GM21529 (cell line): Measurements from ENCODE around the gene RFC1.
"Not testable (repeated sequence)": the region's sequence is repeated elsewhere in the genome, so short reads cannot be mapped to it uniquely, and the experiment has no call there.

Experiments used
- ATAC-seq: cut with Tn5 transposase; IDR thresholded peaks from one replicate; pipeline ENCODE4 v1.9.1; 2021; ENCODE audit not compliant: unreplicated experiment

RFC1 gene, protein sequence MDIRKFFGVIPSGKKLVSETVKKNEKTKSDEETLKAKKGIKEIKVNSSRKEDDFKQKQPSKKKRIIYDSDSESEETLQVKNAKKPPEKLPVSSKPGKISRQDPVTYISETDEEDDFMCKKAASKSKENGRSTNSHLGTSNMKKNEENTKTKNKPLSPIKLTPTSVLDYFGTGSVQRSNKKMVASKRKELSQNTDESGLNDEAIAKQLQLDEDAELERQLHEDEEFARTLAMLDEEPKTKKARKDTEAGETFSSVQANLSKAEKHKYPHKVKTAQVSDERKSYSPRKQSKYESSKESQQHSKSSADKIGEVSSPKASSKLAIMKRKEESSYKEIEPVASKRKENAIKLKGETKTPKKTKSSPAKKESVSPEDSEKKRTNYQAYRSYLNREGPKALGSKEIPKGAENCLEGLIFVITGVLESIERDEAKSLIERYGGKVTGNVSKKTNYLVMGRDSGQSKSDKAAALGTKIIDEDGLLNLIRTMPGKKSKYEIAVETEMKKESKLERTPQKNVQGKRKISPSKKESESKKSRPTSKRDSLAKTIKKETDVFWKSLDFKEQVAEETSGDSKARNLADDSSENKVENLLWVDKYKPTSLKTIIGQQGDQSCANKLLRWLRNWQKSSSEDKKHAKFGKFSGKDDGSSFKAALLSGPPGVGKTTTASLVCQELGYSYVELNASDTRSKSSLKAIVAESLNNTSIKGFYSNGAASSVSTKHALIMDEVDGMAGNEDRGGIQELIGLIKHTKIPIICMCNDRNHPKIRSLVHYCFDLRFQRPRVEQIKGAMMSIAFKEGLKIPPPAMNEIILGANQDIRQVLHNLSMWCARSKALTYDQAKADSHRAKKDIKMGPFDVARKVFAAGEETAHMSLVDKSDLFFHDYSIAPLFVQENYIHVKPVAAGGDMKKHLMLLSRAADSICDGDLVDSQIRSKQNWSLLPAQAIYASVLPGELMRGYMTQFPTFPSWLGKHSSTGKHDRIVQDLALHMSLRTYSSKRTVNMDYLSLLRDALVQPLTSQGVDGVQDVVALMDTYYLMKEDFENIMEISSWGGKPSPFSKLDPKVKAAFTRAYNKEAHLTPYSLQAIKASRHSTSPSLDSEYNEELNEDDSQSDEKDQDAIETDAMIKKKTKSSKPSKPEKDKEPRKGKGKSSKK

GRCh38 chr4:39365830-39366771 lies at the start of gene RFC1:
RFC1 (minus strand) TSS chr4:39366362; CDS start chr4:39366241, 121 bp downstream.
- ATAC-seq: peak; percentile 65

- no peak for ATAC-seq
These were observed 49.6 kb upstream of the RFC1 start for GRCh38 chr4:39415678-39416283.

GRCh38 chr4:39411561-39411960 lies 45.4 kb upstream of the RFC1 start:
- not testable (repeated sequence) for ATAC-seq

DNA sequence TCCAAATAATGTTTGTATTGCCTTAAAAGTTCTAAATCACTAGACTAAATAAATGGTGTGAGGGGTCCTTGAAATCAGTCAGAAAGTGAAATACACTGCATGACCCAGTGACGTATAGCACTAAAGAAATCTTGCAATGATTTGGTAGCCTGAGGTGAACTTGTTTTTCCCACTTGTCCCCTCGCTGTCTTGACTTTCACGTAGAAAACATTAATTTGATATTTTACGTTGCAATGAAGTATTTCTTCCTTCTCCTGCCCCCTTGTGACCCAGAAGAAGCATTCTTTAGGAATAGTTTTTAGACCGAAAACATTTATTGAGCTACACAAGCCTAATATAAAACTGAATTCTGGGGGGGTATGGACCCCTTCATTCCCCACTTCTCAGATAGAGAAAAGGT lies 44.3 kb upstream of the RFC1 start:
- ATAC-seq: no peak

DNA sequence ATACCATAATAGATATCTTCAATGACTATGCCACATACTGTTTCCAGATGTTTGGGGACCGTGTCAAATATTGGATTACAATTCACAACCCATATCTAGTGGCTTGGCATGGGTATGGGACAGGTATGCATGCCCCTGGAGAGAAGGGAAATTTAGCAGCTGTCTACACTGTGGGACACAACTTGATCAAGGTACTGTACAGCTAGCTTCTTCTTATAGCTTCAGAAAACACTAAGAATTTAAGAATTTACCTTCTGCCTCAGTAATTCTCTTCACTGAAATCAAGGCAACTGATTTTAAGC lies 41.4 kb upstream of the RFC1 start:
- no peak for ATAC-seq

GRCh38 chr4:39406763-39407583 lies 40.8 kb upstream of the RFC1 start, which contains the start of gene KLB:
KLB (plus strand) TSS chr4:39406930; CDS start chr4:39406950, 20 bp downstream.
- ATAC-seq: no peak

GRCh38 chr4:39401640-39402039 lies 35.5 kb upstream of the RFC1 start:
- not testable (repeated sequence) for ATAC-seq

DNA sequence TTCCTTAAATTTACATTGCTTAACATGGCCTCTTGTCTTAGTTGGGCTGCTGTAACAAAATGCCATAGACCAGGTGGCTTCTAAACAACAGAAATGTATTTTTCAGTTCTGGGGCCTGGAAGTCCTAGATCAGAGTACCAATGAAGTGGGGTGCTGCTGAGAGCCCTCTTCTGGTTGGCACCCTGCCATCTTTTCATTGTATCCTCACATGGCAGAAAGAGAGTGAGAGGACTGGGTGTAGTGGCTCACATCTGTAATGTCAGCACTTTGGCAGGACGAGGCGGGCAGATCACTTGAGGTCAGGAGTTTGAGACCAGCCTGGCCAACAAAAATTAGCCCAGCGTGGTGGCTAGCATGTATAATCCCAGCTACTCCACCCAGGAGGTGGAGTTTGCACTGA lies 28.5 kb upstream of the RFC1 start:
- no peak for ATAC-seq

- ATAC-seq: no peak
These were observed 24.4 kb upstream of the RFC1 start for GRCh38 chr4:39390603-39391002.

- no peak for ATAC-seq
These were observed 18.4 kb upstream of the RFC1 start for GRCh38 chr4:39384563-39384962.

DNA sequence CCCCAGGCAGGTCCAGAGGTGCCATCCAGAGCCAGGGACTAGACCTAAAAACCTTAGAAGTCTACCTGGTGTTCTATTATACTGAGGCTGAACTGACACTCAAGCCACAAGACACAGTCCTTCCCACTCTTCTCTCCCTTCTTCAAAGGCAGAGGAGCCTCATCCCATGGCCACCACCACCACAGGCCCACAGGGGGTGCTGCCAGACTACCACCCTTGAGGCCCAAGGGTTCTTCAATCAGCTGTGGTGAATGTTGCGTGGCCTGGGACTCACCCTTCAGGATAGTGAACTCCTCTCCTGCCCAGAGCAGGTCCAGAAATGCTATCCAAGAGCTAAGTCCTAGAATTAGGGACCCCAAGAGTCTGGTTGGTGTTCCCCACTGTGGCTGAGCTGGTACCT lies 17.5 kb upstream of the RFC1 start:
- ATAC-seq: no peak

GRCh38 chr4:39375478-39375877 lies 9.3 kb upstream of the RFC1 start:
- no peak for ATAC-seq

DNA sequence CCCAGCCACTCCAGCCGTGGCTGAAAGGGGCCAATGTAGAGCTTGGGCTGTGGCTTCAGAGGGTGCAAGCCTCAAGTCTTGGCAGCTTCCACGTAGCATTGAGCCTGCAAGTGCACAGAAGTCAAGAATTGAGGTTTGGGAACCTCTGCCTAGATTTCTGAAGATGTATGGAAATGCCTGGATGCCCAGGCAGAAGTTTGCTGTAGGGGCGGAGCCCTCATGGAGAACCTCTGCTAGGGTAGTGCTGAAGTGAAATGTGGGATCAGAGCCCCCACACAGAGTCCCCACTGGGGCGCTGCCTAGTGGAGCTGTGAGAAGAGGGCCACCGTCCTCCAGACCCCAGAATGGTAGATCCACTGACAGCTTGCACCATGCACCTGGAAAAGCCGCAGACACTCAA lies 5.0 kb upstream of the RFC1 start:
- ATAC-seq: not testable (repeated sequence)

DNA sequence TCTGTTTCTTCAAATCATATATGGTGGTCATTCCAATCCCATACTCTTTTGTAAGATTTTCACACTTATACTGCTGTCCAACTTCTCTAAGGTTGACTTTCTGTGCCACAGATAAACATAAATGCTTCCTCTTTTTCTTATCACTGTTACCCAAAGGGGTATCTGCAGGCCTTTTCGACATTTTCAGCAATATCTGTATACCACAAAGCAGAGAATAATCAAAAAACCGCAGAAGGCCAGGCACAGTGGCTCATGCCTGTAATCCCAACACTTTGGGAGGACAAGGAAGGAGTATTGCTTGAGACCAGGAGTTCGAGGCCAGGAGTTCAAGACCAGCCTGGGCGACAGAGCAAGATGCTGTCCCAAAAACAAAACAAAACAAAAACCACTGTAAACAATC lies 3.1 kb upstream of the RFC1 start:
- ATAC-seq: no peak

DNA sequence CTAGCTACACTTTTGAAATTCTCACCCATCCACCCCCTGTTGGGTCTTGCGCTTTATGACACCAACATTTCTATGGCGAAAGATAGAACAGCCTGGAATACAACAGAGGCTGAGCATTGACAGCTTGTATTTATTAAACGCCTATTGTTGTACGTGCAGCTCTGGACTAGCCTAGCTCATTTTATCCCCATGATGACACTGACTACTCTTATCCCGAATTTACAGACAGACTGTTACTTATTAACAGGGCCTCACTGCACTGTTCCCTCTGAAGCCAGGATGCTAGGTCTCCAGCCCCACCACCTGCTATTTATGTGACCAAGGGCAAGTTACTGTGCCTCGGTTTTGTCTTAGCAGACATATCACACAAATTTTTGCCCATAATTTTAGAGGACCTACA lies 1.0 kb upstream of the RFC1 start:
- ATAC-seq: no peak

GRCh38 chr4:39365360-39365759 lies 802 bp downstream of the RFC1 start:
- ATAC-seq: peak; percentile 8

DNA sequence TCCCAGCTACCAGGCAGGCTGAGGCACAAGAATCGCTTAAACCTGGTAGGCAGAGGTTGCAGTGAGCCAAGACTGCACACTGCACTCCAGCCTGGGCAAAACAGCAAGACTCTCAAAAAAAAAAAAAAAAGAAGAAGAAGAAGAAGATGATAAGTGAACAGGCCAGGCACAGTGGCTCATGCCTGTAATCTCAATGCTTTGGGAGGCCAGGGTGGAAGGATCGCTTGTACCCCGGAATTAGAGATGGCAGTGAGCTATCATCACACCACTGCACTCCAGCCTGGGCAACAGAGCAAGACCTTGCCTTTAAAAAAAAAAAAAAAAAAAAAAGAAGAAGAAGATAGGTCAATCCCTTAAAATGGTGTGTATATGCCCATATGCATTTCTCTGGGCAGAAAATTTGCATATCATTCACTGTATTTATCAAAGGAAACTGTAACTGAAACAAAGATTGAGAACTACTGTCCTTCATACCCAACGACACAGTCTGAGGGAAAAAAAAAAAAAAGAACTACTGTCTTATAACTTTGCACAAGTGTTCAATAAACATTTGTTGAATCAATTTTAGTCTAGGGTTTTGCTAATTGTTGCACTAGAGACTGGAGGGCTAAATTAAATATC lies 2.3 kb downstream of the RFC1 start:
- ATAC-seq: peak; percentile 42

- ATAC-seq: no peak
These were observed 3.3 kb downstream of the RFC1 start for GRCh38 chr4:39362827-39363226.

DNA sequence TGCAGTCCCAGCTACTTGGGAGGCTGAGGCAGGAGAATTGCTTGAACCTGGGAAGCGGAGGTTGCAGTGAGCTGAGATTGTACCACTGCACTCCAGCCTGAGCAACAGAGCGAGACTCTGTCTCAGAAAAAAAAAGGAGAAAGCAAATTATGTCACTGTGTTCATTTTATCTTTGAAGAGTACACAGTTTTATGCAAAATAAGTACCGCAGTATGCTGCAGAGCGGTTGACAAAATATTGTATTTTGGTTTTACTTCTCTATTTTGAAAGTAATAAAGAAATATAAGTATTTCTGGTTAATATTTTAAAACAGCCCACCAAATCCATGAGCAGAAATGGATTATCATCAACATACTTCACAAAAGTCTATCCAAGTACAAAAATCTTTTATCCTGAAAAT lies 5.6 kb downstream of the RFC1 start:
- ATAC-seq: not testable (repeated sequence)
